GM10248 (cell line): ENCODE data around the gene SCARB1.

ENCODE experiments used
- CTCF ChIA-PET: fragments of 300-600 bp; sonication (Branson Sonifier 250); formaldehyde crosslinking; extraction: SDS; loops from one replicate; lab custom pipeline; 2021; ENCODE audit warnings: antibody characterized with exemption; lab: Yijun Ruan, JAX
- POLR2A ChIA-PET: fragments of 350-650 bp; sonication (Branson Sonifier 250); formaldehyde crosslinking; extraction: SDS; loops from one replicate; lab custom pipeline; 2020; ENCODE audit warnings: antibody characterized with exemption; lab: Yijun Ruan, JAX
- DNase-seq: peaks from one replicate; pipeline ENCODE4 v3.0.0; 2012; ENCODE audit errors: extremely low spot score
- CTCF ChIP-seq: IDR thresholded peaks from 2 replicates; pipeline ENCODE4 v1.5.1; 2012; ENCODE audit warnings: mild to moderate bottlenecking, low read depth; ENCODE audit errors: extremely low read depth, missing control alignments, control extremely low read depth

Gene SCARB1

GRCh38 chr12:124741211-124741610 lies 122.5 kb downstream of the SCARB1 start:
- ChIA-PET CTCF (interaction anchor here (1.1 to 1.7 kb wide), 5 partner anchors 10 to 35 kb away, joined by 3 to 11 read pairs (median 4); no protein-coding TSS in a partner anchor), POLR2A (no interaction called here)
- no peak for TF ChIP-seq CTCF
- no peak for DNase-seq

- ChIA-PET POLR2A (no interaction called here), CTCF (interaction anchor here (1.1 to 1.7 kb wide), 5 partner anchors 10 to 35 kb away, joined by 3 to 11 read pairs (median 4); no protein-coding TSS in a partner anchor)
- TF ChIP-seq CTCF = no peak
- peak; percentile 52 for DNase-seq
These were observed 123.0 kb downstream of the SCARB1 start for GRCh38 chr12:124740691-124741137.

DNA sequence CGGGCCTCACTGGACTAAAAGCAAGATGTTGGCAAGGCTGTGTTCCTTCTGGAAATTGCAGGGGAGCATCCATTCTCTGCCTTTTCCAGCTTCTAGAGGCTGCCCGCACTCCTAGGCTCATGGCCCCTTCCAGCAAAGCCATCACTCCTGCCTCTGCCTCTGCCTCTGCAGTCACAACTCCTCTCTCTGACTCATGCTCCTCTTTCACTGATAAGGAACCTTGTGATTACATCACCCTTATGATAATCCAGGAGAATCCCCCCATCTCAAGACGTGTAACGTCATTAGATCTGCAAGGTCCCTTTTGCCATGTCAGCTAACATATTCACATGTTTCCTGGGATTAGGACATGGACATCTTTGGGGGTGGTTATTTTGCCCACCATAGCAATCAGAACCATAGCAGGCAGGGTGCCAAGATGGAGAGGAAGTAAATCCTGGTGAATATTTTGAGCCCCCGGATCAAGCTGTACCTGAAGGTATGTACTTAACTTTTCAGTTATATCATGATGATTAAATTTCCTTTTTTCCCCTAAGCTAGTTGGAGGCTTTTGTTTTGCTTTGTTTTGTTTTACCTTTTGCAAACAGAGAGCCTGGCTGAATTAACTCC lies 123.6 kb downstream of the SCARB1 start:
- POLR2A ChIA-PET = no interaction called here
- CTCF ChIA-PET = interaction anchor here (1.1 to 1.2 kb wide), 3 partner anchors 11 to 34 kb away, joined by 4 to 5 read pairs (median 4); no protein-coding TSS in a partner anchor
- TF ChIP-seq CTCF = no peak
- no peak for DNase-seq

- CTCF ChIA-PET = no interaction called here
- DNase-seq = no peak
- POLR2A ChIA-PET = no interaction called here
These were observed 124.8 kb downstream of the SCARB1 start for GRCh38 chr12:124738636-124739467.

GRCh38 chr12:124737772-124738635 lies 125.7 kb downstream of the SCARB1 start:
- DNase-seq = no peak
- ChIA-PET CTCF (interaction anchor here (1.1 to 1.2 kb wide), 2 partner anchors 9 to 18 kb away, joined by 3 read pairs; no protein-coding TSS in a partner anchor), POLR2A (no interaction called here)
- no peak for TF ChIP-seq CTCF

More at GRCh38 chr12:124738636-124739467, 124.8 kb downstream of the SCARB1 start:
- no peak for TF ChIP-seq CTCF
